GM18519 (cell line): ENCODE measurements around the gene MTUS2.
"Not testable (repeated sequence)": the region's sequence is repeated elsewhere in the genome, so short reads cannot be mapped to it uniquely, and the experiment has no call there.

Source experiments
- ATAC-seq: cut with Tn5 transposase; IDR thresholded peaks from one replicate; pipeline ENCODE4 v1.9.1; 2021; ENCODE audit warnings: mild to moderate bottlenecking, moderate library complexity; ENCODE audit not compliant: unreplicated experiment, low FRiP score

The MTUS2 gene

GRCh38 chr13:29196409-29197074 lies 376.4 kb downstream of the MTUS2 start:
- peak; percentile 90 for ATAC-seq

GRCh38 chr13:29202753-29203152 lies 382.6 kb downstream of the MTUS2 start:
- ATAC-seq: not testable (repeated sequence)

GRCh38 chr13:29204651-29205050 lies 384.5 kb downstream of the MTUS2 start:
- no peak for ATAC-seq

GRCh38 chr13:29210676-29211075 lies 390.5 kb downstream of the MTUS2 start:
- no peak for ATAC-seq

GRCh38 chr13:29211162-29211561 lies 391.0 kb downstream of the MTUS2 start:
- ATAC-seq: not testable (repeated sequence)

GRCh38 chr13:29222458-29222857 lies 402.3 kb downstream of the MTUS2 start:
- ATAC-seq: no peak

GRCh38 chr13:29224206-29224605 lies 404.1 kb downstream of the MTUS2 start:
- ATAC-seq: no peak

GRCh38 chr13:29227576-29227975 lies 407.4 kb downstream of the MTUS2 start:
- ATAC-seq: no peak

- ATAC-seq: no peak
Observed at GRCh38 chr13:29230299-29230845, 410.2 kb downstream of the MTUS2 start.

- ATAC-seq: no peak
Observed at GRCh38 chr13:29239653-29240525, 419.8 kb downstream of the MTUS2 start.

- no peak for ATAC-seq
Observed at GRCh38 chr13:29254626-29255370, 434.7 kb downstream of the MTUS2 start.

- ATAC-seq: no peak
Observed at GRCh38 chr13:29255567-29255966, 435.4 kb downstream of the MTUS2 start.

GRCh38 chr13:29260684-29261083 lies 440.5 kb downstream of the MTUS2 start:
- ATAC-seq: no peak

- ATAC-seq: no peak
Observed at GRCh38 chr13:29266261-29266660, 446.1 kb downstream of the MTUS2 start.

- no peak for ATAC-seq
Observed at GRCh38 chr13:29266756-29267733, 446.9 kb downstream of the MTUS2 start.

- ATAC-seq: no peak
Observed at GRCh38 chr13:29270271-29270985, 450.3 kb downstream of the MTUS2 start.

- no peak for ATAC-seq
Observed at GRCh38 chr13:29271606-29272005, 451.5 kb downstream of the MTUS2 start.

GRCh38 chr13:29279356-29280254 lies 459.5 kb downstream of the MTUS2 start:
- no peak for ATAC-seq
